Caco-2 (cell line): ENCODE measurements around the gene HLCS. TPM values are rescaled to one million over a fixed set of nuclear protein-coding genes. Genes with fewer than 3 reads are reported as not detected.

ENCODE experiments used
- BruUV-seq: library from RNA; stranded (reverse); fragments of 400-500 nt; replicated peaks from 2 replicates; lab custom pipeline; 2021; lab: Mats Ljungman, UMichigan
- CTCF ChIA-PET: fragments of 300-600 bp; sonication (Branson Sonifier 250); formaldehyde crosslinking; loops from one replicate; lab custom pipeline; 2022; ENCODE audit warnings: antibody characterized with exemption; lab: Charles Lee
- POLR2A ChIA-PET: fragments of 300-600 bp; sonication (Branson Sonifier 250); formaldehyde crosslinking; loops from one replicate; lab custom pipeline; 2022; ENCODE audit warnings: antibody characterized with exemption; lab: Charles Lee
- DNase-seq, 2 experiments: peaks; one replicate each; pipeline versions ENCODE4 v3.0.0 to v3.0.0-alpha.2; 2020 to 2022
- H3K27me3 ChIP-seq: replicated peaks from 2 replicates; pipeline ENCODE4 v1.6.0; 2011; ENCODE audit warnings: low read length; ENCODE audit not compliant: control insufficient read depth, insufficient read depth
- H3K36me3 ChIP-seq: 2 replicates; pipeline ENCODE4 v1.5.1; 2011; ENCODE audit warnings: low read length; ENCODE audit not compliant: control insufficient read depth, insufficient read depth
- H3K4me1 ChIP-seq: fragments of 250-450 bp; sonication (Bioruptor Pico); 2 replicates; pipeline ENCODE4 v1.5.1; 2020; ENCODE audit warnings: mild to moderate bottlenecking
- H3K4me3 ChIP-seq: 2 replicates; pipeline ENCODE4 v1.5.1; 2011; ENCODE audit warnings: low read depth, mild to moderate bottlenecking, control low read depth, low read length
- H3K9me3 ChIP-seq: fragments of 250-450 bp; sonication (Bioruptor Pico); 2 replicates; pipeline ENCODE4 v1.5.1; 2020; ENCODE audit warnings: mild to moderate bottlenecking, moderate library complexity
- H3K27ac Mint-ChIP-seq: one replicate; pipeline ENCODE4 v1.8.0; 2022; ENCODE audit warnings: mixed read lengths; ENCODE audit not compliant: unreplicated experiment
- H3K27me3 Mint-ChIP-seq: one replicate; pipeline ENCODE4 v1.8.0; 2022; ENCODE audit warnings: mixed read lengths; ENCODE audit not compliant: insufficient read depth, unreplicated experiment
- H3K36me3 Mint-ChIP-seq: one replicate; pipeline ENCODE4 v1.8.0; 2022; ENCODE audit warnings: mild to moderate bottlenecking, mixed read lengths; ENCODE audit not compliant: insufficient read depth, unreplicated experiment
- H3K4me1 Mint-ChIP-seq: one replicate; pipeline ENCODE4 v1.8.0; 2022; ENCODE audit warnings: low read depth, mixed read lengths; ENCODE audit not compliant: unreplicated experiment
- H3K4me3 Mint-ChIP-seq: one replicate; pipeline ENCODE4 v1.8.0; 2022; ENCODE audit warnings: mild to moderate bottlenecking, moderate library complexity, mixed read lengths; ENCODE audit not compliant: unreplicated experiment
- H3K9me3 Mint-ChIP-seq: one replicate; pipeline ENCODE4 v1.8.0; 2022; ENCODE audit warnings: mixed read lengths; ENCODE audit not compliant: unreplicated experiment
- CTCF ChIP-seq, 2 experiments: fragments of 200-600 bp in 1 of 2; IDR thresholded peaks; 1 replicate in 1 of 2; 2 replicates in 1 of 2; pipeline versions ENCODE4 v1.5.1 to v1.8.0; 2011 to 2022; ENCODE audit warnings: antibody characterized with exemption in 1 of 2, control low read depth in 1 of 2, inconsistent platforms in 1 of 2, low read depth in 1 of 2, low read length in 1 of 2, mild to moderate bottlenecking in 1 of 2, moderate library complexity in 1 of 2; ENCODE audit not compliant: insufficient read depth in 1 of 2, severe bottlenecking in 1 of 2, unreplicated experiment in 1 of 2
- intact Hi-C: fragments of 100-400 bp; cut with micrococcal nuclease; formaldehyde crosslinking; loops from one replicate; pipeline ENCODE4 v1.10.0; 2022; ENCODE audit not compliant: unreplicated experiment
- total RNA-seq: library from RNA; stranded (reverse); gene quantifications from 2 replicates; pipeline ENCODE4 v1.2.3, GENCODE V29; 2022

Gene HLCS
- total RNA-seq, 1 experiment from 2014 or later: 26.2 TPM

DNA sequence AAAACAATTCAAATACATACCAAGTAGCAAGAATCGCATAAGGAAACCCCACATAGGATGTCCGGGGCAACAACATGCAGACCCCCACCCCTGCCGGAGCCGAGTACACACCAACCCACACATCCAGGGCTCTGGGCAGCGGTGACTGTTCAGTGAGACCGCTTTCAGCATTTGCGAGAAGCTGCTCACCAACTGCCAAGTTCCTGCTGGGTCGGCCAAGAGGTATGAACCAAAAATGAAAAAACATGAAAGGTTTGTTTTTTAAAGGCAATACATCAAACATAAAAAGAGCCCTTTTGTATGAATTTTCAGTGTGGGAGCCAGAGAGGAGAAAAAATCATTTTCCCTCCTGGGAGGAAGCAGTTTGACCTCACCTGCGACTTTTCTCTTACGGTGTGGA is 175.3 kb downstream of the HLCS start:
- peaks cover 7% of the 10 kb centered on the region for H3K9me3 ChIP-seq
- H3K27me3 ChIP-seq: no peaks in the 10 kb centered on the region
- Mint-ChIP-seq H3K27ac (no peak overlapping the region), H3K9me3 (no peaks in the 10 kb centered on the region), H3K4me3 (no peak overlapping the region), H3K27me3 (no peaks in the 10 kb centered on the region), H3K36me3 (peaks cover 8% of the 10 kb centered on the region), H3K4me1 (peaks cover 16% of the 10 kb centered on the region)
- no peak for TF ChIP-seq CTCF (IDR thresholded peaks at IDR 0.05; ENCODE audit: insufficient read depth in 1 of 2, low read depth in 1 of 2, low read length in 1 of 2, severe bottlenecking in 1 of 2, unreplicated experiment in 1 of 2)
- POLR2A ChIA-PET: no interaction called here
- intact Hi-C loops: no loop called here
- peaks cover 9% of the 10 kb centered on the region; the same call in 1 of the 2 replicates for H3K4me1 ChIP-seq
- H3K4me3 ChIP-seq: no peak overlapping the region
- no TSS peak for BruUV-seq
- CTCF ChIA-PET: no interaction called here
- DNase-seq: no peak
- no peaks in the 10 kb centered on the region for H3K36me3 ChIP-seq

GRCh38 chr21:36790616-36791015 is 175.9 kb downstream of the HLCS start:
- Histone ChIP-seq H3K27me3 (no peaks in the 10 kb centered on the region), H3K4me1 (peaks cover 9% of the 10 kb centered on the region; the same call in 1 of the 2 replicates), H3K9me3 (peaks cover 1% of the 10 kb centered on the region; the same call in 1 of the 2 replicates), H3K36me3 (no peaks in the 10 kb centered on the region), H3K4me3 (no peak overlapping the region)
- ChIA-PET POLR2A (no interaction called here), CTCF (no interaction called here)
- intact Hi-C loops: no loop called here
- H3K27ac Mint-ChIP-seq: no peak overlapping the region
- H3K4me1 Mint-ChIP-seq: peaks cover 16% of the 10 kb centered on the region
- no TSS peak for BruUV-seq
- H3K4me3 Mint-ChIP-seq: no peak overlapping the region
- H3K9me3 Mint-ChIP-seq: no peaks in the 10 kb centered on the region
- H3K27me3 Mint-ChIP-seq: no peaks in the 10 kb centered on the region
- H3K36me3 Mint-ChIP-seq: peaks cover 8% of the 10 kb centered on the region
- TF ChIP-seq CTCF (IDR thresholded peaks at IDR 0.05; ENCODE audit: insufficient read depth in 1 of 2, low read depth in 1 of 2, low read length in 1 of 2, severe bottlenecking in 1 of 2, unreplicated experiment in 1 of 2): no peak
- no peak for DNase-seq

DNA sequence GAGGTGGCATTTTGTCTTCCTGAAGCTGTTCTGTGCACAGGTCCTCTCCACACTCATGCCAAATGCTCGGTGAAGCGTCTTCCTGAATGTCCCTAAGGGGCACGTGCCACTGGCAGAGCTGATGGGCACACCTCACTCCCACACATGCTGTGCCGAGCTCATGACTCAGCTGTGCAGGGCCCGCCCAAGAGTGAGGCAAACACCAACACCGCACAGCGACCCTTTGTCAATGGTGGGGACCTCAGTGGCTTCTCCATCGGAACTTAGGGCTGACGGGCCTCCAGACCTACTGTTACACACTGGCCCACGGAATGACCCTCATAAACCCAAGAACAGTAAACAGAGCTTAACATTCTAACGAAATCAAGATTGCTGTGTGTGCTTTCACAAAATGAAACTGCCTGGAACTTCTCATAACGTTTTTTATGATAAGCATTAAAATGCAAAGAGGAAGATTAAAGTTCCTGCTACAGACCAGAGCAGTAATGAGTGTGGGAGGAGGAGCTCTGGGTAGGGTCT is 178.3 kb downstream of the HLCS start:
- H3K27me3 ChIP-seq: no peaks in the 10 kb centered on the region
- Mint-ChIP-seq H3K4me1 (peaks cover 10% of the 10 kb centered on the region), H3K9me3 (no peaks in the 10 kb centered on the region), H3K27me3 (no peaks in the 10 kb centered on the region), H3K4me3 (no peak overlapping the region), H3K36me3 (no peaks in the 10 kb centered on the region), H3K27ac (peak overlapping the region; percentile 7)
- POLR2A ChIA-PET: no interaction called here
- TF ChIP-seq CTCF (IDR thresholded peaks at IDR 0.05; ENCODE audit: insufficient read depth in 1 of 2, low read depth in 1 of 2, low read length in 1 of 2, severe bottlenecking in 1 of 2, unreplicated experiment in 1 of 2): no peak
- no peaks in the 10 kb centered on the region for H3K36me3 ChIP-seq
- intact Hi-C loops: no loop called here
- CTCF ChIA-PET: no interaction called here
- peaks cover 27% of the 10 kb centered on the region for H3K4me1 ChIP-seq
- no peak overlapping the region for H3K4me3 ChIP-seq
- BruUV-seq: no TSS peak
- DNase-seq: no peak
- H3K9me3 ChIP-seq: no peaks in the 10 kb centered on the region
